Neural progenitor cell (in vitro differentiated cells): ENCODE results near the gene GRID1. TPM values are rescaled to one million over a fixed set of nuclear protein-coding genes. Genes with fewer than 3 reads are reported as not detected.

Experiments used
- DNase-seq: peaks from one replicate; pipeline ENCODE4 v3.0.0-alpha.2; 2016; ENCODE audit warnings: low spot score
- H2AFZ ChIP-seq: fragments of 200-600 bp; sonication (generic); replicated peaks from 2 replicates; pipeline ENCODE4 v1.6.1; 2016; ENCODE audit warnings: antibody characterized with exemption
- H3F3A ChIP-seq: fragments of 200-600 bp; sonication (generic); 2 replicates; pipeline ENCODE4 v1.6.1; 2016; ENCODE audit warnings: antibody characterized with exemption, low read depth
- H3K27ac ChIP-seq: fragments of 200-600 bp; sonication (generic); 2 replicates; pipeline ENCODE4 v1.5.1; 2016; ENCODE audit warnings: mild to moderate bottlenecking
- H3K27me3 ChIP-seq: fragments of 200-600 bp; sonication (generic); 2 replicates; pipeline ENCODE4 v1.6.1; 2016; ENCODE audit warnings: mild to moderate bottlenecking, moderate library complexity
- H3K36me3 ChIP-seq: fragments of 200-600 bp; sonication (generic); 2 replicates; pipeline ENCODE4 v1.5.1; 2016
- H3K4me1 ChIP-seq: fragments of 200-600 bp; sonication (generic); 2 replicates; pipeline ENCODE4 v1.6.1; 2016; ENCODE audit warnings: mixed run types
- H3K4me2 ChIP-seq: fragments of 200-600 bp; sonication (generic); 2 replicates; pipeline ENCODE4 v1.6.1; 2016
- H3K4me3 ChIP-seq: fragments of 200-600 bp; sonication (generic); 2 replicates; pipeline ENCODE4 v1.5.1; 2016
- H3K79me2 ChIP-seq: fragments of 200-600 bp; sonication (generic); 2 replicates; pipeline ENCODE4 v1.6.1; 2016; ENCODE audit warnings: low read depth
- H3K9ac ChIP-seq: fragments of 200-600 bp; sonication (generic); 2 replicates; pipeline ENCODE4 v1.6.1; 2016
- H3K9me3 ChIP-seq: fragments of 200-600 bp; sonication (generic); 2 replicates; pipeline ENCODE4 v1.5.1; 2016; ENCODE audit warnings: low read depth
- H4K20me1 ChIP-seq: fragments of 200-600 bp; sonication (generic); 2 replicates; pipeline ENCODE4 v1.6.1; 2016; ENCODE audit warnings: low read depth
- H3K27ac Mint-ChIP-seq: 3 replicates; pipeline ENCODE4 v1.8.0; 2021; ENCODE audit warnings: mixed read lengths
- H3K27me3 Mint-ChIP-seq: 2 replicates; pipeline ENCODE4 v1.8.0; 2022; ENCODE audit warnings: low read depth, mild to moderate bottlenecking, inconsistent platforms, moderate library complexity, mixed read lengths; ENCODE audit not compliant: insufficient read depth
- H3K36me3 Mint-ChIP-seq: 3 replicates; pipeline ENCODE4 v1.8.0; 2021; ENCODE audit warnings: mixed read lengths
- H3K4me1 Mint-ChIP-seq: 3 replicates; pipeline ENCODE4 v1.8.0; 2021; ENCODE audit warnings: mixed read lengths
- H3K4me3 Mint-ChIP-seq: 3 replicates; pipeline ENCODE4 v1.8.0; 2021; ENCODE audit warnings: mild to moderate bottlenecking, moderate library complexity, mixed read lengths
- H3K9me3 Mint-ChIP-seq: 3 replicates; pipeline ENCODE4 v1.8.0; 2020; ENCODE audit warnings: mixed read lengths
- EZH2 ChIP-seq: fragments of 200-600 bp; sonication (generic); IDR thresholded peaks from 2 replicates; pipeline ENCODE4 v1.6.1; 2017; ENCODE audit warnings: antibody characterized with exemption, mild to moderate bottlenecking, moderate library complexity
- EZH2phosphoT487 ChIP-seq: fragments of 200-600 bp; sonication (generic); IDR thresholded peaks from 2 replicates; pipeline ENCODE4 v1.6.1; 2017; ENCODE audit warnings: antibody characterized with exemption
- total RNA-seq: library from RNA; depleted of rRNA; stranded (reverse); fragments of >200 nt; gene quantifications from 2 replicates; pipeline ENCODE4 v1.2.3, GENCODE V29; 2015; ENCODE audit warnings: low replicate concordance
- TF ChIP-seq, protein P1 (sequence below): fragments of 200-600 bp; sonication (generic); IDR thresholded peaks from 2 replicates; pipeline ENCODE4 v1.5.1; 2017; ENCODE audit warnings: antibody characterized with exemption, mild to moderate bottlenecking

GRID1 gene
- total RNA-seq, 1 donor from 2014 or later: not detected

DNA sequence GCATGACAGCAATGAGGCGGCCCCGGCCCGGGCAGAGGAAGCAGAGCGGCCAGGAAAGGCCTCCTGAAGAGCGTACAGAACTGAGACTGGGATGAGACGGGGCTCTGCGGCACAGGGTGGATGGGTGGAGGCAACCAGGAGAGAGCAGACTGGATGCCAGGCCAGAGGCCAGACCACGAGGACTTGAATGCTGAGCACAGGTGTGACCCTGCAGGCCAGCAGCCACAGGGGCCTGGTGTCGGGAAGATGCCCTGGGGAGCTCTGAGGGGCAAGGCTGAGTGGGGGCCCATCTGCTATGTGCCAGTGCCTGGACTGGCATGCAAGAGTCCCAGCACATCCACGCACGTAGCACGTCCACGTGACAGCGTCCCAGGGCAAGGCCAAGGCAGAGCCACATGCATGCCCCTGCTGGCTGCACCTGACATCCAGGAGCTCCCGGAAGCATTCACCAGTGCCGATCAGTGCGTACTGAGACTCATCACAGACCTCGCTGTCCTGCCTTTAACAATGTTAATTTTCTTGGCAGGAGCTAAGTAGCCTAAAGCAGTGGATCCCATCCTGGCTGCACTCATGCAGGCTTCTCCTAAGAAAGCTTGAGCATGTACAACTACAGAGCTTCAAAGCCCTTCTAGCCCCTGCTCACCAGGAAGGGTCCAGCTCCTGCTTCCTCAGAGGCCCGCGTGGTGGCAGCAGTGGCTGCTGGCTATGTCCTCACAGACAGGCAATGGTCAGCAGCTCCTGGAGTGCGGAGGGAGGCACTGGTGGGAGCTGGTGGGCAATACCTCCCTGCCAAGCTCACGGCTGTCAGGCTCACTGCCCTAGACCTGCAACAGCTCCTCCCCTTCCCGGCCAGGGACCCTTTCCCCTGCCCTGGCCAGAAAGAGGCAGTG is 18.0 kb downstream of the GRID1 start:
- Histone ChIP-seq H4K20me1 (peaks cover 9% of the 10 kb centered on the region), H3K4me3 (no peak overlapping the region), H3K36me3 (no peaks in the 10 kb centered on the region), H2AFZ (no peak overlapping the region), H3K4me2 (no peak overlapping the region), H3K9ac (no peak overlapping the region), H3F3A (peaks cover 4% of the 10 kb centered on the region), H3K27me3 (no peaks in the 10 kb centered on the region), H3K79me2 (no peaks in the 10 kb centered on the region), H3K9me3 (no peaks in the 10 kb centered on the region), H3K4me1 (peaks cover 19% of the 10 kb centered on the region), H3K27ac (no peak overlapping the region)
- Mint-ChIP-seq H3K27me3 (peaks cover 2% of the 10 kb centered on the region), H3K4me3 (no peak overlapping the region), H3K36me3 (no peaks in the 10 kb centered on the region), H3K9me3 (no peaks in the 10 kb centered on the region), H3K4me1 (peaks cover 24% of the 10 kb centered on the region), H3K27ac (peak overlapping the region; percentile 13)
- DNase-seq: peak; percentile 47
- TF ChIP-seq, protein P1, sequence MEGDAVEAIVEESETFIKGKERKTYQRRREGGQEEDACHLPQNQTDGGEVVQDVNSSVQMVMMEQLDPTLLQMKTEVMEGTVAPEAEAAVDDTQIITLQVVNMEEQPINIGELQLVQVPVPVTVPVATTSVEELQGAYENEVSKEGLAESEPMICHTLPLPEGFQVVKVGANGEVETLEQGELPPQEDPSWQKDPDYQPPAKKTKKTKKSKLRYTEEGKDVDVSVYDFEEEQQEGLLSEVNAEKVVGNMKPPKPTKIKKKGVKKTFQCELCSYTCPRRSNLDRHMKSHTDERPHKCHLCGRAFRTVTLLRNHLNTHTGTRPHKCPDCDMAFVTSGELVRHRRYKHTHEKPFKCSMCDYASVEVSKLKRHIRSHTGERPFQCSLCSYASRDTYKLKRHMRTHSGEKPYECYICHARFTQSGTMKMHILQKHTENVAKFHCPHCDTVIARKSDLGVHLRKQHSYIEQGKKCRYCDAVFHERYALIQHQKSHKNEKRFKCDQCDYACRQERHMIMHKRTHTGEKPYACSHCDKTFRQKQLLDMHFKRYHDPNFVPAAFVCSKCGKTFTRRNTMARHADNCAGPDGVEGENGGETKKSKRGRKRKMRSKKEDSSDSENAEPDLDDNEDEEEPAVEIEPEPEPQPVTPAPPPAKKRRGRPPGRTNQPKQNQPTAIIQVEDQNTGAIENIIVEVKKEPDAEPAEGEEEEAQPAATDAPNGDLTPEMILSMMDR: peak; percentile 32
- TF ChIP-seq EZH2phosphoT487: no peak

DNA sequence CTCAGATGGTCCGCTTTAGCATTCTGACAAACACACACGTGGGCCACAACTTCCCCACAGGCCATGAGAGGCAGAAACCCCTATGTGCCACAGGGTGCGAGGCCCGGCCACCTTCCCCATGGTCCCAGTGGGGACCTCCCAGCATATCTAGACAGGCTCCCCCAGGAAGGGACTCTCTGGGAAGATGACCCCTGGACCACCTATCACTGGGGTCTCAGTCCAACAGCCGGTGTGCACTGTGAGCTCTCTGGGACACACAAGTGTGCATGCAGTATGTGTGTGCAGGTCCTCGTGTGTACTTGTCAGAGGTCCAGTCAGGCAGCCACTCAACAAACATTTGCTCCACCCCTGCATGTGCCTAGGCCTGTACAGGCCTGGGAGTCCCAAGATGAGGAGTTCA is 18.7 kb downstream of the GRID1 start:
- no peak overlapping the region for H3K4me3 Mint-ChIP-seq
- no peaks in the 10 kb centered on the region for H3K36me3 Mint-ChIP-seq
- Histone ChIP-seq H3K9me3 (no peaks in the 10 kb centered on the region), H4K20me1 (peaks cover 9% of the 10 kb centered on the region), H2AFZ (no peak overlapping the region), H3K27ac (no peak overlapping the region), H3K4me2 (no peak overlapping the region), H3F3A (peaks cover 4% of the 10 kb centered on the region), H3K36me3 (no peaks in the 10 kb centered on the region), H3K4me3 (no peak overlapping the region), H3K4me1 (peaks cover 19% of the 10 kb centered on the region), H3K27me3 (no peaks in the 10 kb centered on the region), H3K9ac (no peak overlapping the region), H3K79me2 (no peaks in the 10 kb centered on the region)
- TF ChIP-seq EZH2phosphoT487: no peak
- no peak for TF ChIP-seq EZH2
- TF ChIP-seq, protein P1: no peak
- peaks cover 2% of the 10 kb centered on the region for H3K27me3 Mint-ChIP-seq
- no peaks in the 10 kb centered on the region for H3K9me3 Mint-ChIP-seq
- H3K4me1 Mint-ChIP-seq: peaks cover 24% of the 10 kb centered on the region
- H3K27ac Mint-ChIP-seq: peak overlapping the region; percentile 13
- no peak for DNase-seq

DNA sequence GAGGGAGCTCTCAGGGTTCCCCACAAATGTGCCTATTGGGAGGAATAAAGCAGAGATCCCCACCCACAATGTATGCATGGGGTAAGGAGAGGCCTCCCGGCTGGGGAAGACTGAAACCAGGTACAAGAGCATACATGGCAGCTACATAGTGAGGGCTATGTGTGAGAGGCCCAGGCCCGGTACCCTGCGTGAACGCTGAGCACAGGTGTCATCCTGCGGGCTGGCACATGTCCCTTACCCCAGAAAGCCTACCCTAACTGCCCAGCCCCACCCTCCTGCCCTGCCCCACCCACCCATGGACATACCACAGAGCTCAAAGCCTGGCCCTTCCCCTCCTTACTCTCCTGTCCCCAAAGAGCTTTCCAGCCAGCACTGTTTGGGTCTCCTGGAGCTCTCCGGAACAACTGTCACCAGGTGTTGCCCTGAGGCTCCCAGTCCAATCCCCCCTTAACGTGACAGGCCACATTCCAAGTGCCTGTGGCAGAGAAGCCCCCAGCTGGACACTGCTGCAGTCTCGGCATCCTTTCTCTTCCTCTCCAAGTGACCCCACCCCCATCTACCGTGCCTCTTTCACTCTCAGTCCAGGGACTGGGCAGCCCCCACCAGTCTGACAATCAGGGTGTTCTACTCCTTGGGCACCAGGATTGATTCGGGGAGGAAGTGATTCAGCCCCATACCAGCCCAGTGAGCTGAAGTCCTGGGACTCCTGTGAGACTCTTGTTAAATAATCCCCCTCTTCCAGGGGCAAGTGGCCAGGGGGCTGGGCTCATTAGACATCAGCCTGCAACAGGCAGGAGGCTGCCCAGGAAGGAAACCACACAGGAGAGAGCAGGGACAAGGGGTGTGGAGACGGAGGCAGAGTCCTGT is 19.6 kb downstream of the GRID1 start:
- Histone ChIP-seq H4K20me1 (peaks cover 9% of the 10 kb centered on the region), H3K4me3 (no peak overlapping the region), H3K36me3 (no peaks in the 10 kb centered on the region), H3F3A (peaks cover 4% of the 10 kb centered on the region), H3K4me2 (peak overlapping the region; percentile 38), H3K27me3 (no peaks in the 10 kb centered on the region), H3K79me2 (no peaks in the 10 kb centered on the region), H3K4me1 (peaks cover 19% of the 10 kb centered on the region), H2AFZ (no peak overlapping the region), H3K9ac (no peak overlapping the region), H3K27ac (no peak overlapping the region), H3K9me3 (no peaks in the 10 kb centered on the region)
- Mint-ChIP-seq H3K4me3 (no peak overlapping the region), H3K4me1 (peaks cover 24% of the 10 kb centered on the region), H3K9me3 (no peaks in the 10 kb centered on the region), H3K36me3 (no peaks in the 10 kb centered on the region), H3K27me3 (peaks cover 2% of the 10 kb centered on the region), H3K27ac (peak overlapping the region; percentile 21)
- DNase-seq: peak; percentile 21
- TF ChIP-seq EZH2phosphoT487 (no peak), EZH2 (no peak)
- TF ChIP-seq, protein P1: no peak
